ENCODE measurements around the gene MTA3. TPM values are rescaled to one million over a fixed set of nuclear protein-coding genes. Genes with fewer than 3 reads are reported as not detected.
A peak's percentile ranks its signal among the peaks of the same experiment; 100 is the strongest.

The MTA3 gene
- total RNA-seq, 1 experiment from 2014 or later = 57.1 TPM

- no TSS peak for BruUV-seq (replicated peaks)
- intact Hi-C loops (cut with micrococcal nuclease; ENCODE audit: unreplicated experiment) = no loop called here
- peak overlapping the region; percentile 83 for H3K4me3 ChIP-seq (ENCODE audit: low read depth, low read length, poor library complexity, severe bottlenecking)
- H3K9me3 ChIP-seq (ENCODE audit: low read depth, low read length, poor library complexity, severe bottlenecking) = no peaks in the 10 kb centered on the region
- peaks cover 20% of the 10 kb centered on the region for H3K4me1 ChIP-seq (ENCODE audit: insufficient read depth, low read length, poor library complexity, severe bottlenecking)
- peaks cover 12% of the 10 kb centered on the region for H3K36me3 ChIP-seq (ENCODE audit: insufficient read depth, low read length, poor library complexity, severe bottlenecking)
- ChIA-PET CTCF (no interaction called here), POLR2A (ENCODE audit: low non-redundant PET) (no interaction called here)
- no peaks in the 10 kb centered on the region for H3K27me3 ChIP-seq (replicated peaks; ENCODE audit: insufficient read depth, low read depth, low read length, poor library complexity)
- DNase-seq (ENCODE audit: low spot score) = peak; percentile 12
- H3K27ac ChIP-seq (ENCODE audit: low read depth, low read length, poor library complexity, severe bottlenecking) = peak overlapping the region; percentile 77
- TF ChIP-seq, protein P1, sequence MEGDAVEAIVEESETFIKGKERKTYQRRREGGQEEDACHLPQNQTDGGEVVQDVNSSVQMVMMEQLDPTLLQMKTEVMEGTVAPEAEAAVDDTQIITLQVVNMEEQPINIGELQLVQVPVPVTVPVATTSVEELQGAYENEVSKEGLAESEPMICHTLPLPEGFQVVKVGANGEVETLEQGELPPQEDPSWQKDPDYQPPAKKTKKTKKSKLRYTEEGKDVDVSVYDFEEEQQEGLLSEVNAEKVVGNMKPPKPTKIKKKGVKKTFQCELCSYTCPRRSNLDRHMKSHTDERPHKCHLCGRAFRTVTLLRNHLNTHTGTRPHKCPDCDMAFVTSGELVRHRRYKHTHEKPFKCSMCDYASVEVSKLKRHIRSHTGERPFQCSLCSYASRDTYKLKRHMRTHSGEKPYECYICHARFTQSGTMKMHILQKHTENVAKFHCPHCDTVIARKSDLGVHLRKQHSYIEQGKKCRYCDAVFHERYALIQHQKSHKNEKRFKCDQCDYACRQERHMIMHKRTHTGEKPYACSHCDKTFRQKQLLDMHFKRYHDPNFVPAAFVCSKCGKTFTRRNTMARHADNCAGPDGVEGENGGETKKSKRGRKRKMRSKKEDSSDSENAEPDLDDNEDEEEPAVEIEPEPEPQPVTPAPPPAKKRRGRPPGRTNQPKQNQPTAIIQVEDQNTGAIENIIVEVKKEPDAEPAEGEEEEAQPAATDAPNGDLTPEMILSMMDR (conservative IDR thresholded peaks at IDR 0.05; ENCODE audit: low read depth, low read length) = no peak
- TF ChIP-seq EZH2 (IDR thresholded peaks at IDR 0.05; ENCODE audit: borderline replicate concordance, low read depth, low read length, poor library complexity, severe bottlenecking) = no peak
Observed at GRCh38 chr2:42569116-42569711, 782 bp downstream of the MTA3 start.

GRCh38 chr2:42569883-42570282 lies 1.5 kb downstream of the MTA3 start:
- no peaks in the 10 kb centered on the region for H3K27me3 ChIP-seq (replicated peaks; ENCODE audit: insufficient read depth, low read depth, low read length, poor library complexity)
- H3K4me3 ChIP-seq (ENCODE audit: low read depth, low read length, poor library complexity, severe bottlenecking) = peak overlapping the region; percentile 83
- intact Hi-C loops (cut with micrococcal nuclease; ENCODE audit: unreplicated experiment) = no loop called here
- H3K27ac ChIP-seq (ENCODE audit: low read depth, low read length, poor library complexity, severe bottlenecking) = peak overlapping the region; percentile 77
- H3K9me3 ChIP-seq (ENCODE audit: low read depth, low read length, poor library complexity, severe bottlenecking) = no peaks in the 10 kb centered on the region
- peaks cover 20% of the 10 kb centered on the region for H3K4me1 ChIP-seq (ENCODE audit: insufficient read depth, low read length, poor library complexity, severe bottlenecking)
- BruUV-seq (replicated peaks) = TSS peak; percentile 65
- no peak for DNase-seq (ENCODE audit: low spot score)
- peaks cover 14% of the 10 kb centered on the region for H3K36me3 ChIP-seq (ENCODE audit: insufficient read depth, low read length, poor library complexity, severe bottlenecking)
- ChIA-PET POLR2A (ENCODE audit: low non-redundant PET) (no interaction called here), CTCF (no interaction called here)
- no peak for TF ChIP-seq EZH2 (IDR thresholded peaks at IDR 0.05; ENCODE audit: borderline replicate concordance, low read depth, low read length, poor library complexity, severe bottlenecking)
- TF ChIP-seq, protein P1 (conservative IDR thresholded peaks at IDR 0.05; ENCODE audit: low read depth, low read length) = no peak

DNA sequence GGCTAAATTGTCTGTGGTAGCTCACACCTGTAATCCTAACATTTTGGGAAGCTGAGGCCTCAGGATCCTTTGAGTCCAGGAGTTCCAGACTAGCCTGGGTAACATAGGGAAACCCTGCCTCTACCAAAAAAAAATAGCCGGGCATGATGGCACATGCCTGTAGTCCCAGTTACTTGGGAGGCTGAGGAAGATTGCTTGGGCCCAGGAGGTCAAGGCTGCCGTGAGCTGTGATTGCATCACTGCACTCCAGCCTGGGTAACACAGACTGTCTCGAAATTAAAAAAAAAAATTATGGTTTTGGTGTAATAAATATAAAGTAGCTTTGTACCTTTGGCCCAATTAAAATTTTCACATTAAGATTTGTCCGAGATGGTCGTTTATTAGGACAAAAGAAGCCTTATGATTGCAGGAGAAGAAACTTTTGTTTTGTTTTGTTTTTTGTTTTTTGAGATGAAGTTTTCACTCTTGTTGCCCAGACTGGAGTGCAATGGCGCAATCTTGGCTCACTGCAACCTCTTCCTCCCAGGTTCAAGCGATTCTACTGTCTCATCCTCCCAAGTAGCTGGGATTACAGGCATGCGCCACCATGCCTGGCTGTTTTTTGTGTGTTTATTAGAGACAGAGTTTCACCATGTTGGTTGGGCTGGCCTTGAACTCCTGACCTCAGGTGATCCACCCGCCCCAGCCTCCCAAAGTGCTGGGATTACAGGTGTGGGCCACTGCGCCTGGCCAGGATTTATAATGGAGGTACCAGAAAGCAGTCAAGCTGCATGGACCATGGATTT lies 4.1 kb downstream of the MTA3 start:
- ChIA-PET CTCF (no interaction called here), POLR2A (ENCODE audit: low non-redundant PET) (no interaction called here)
- Histone ChIP-seq H3K27ac (ENCODE audit: low read depth, low read length, poor library complexity, severe bottlenecking) (no peak overlapping the region), H3K4me3 (ENCODE audit: low read depth, low read length, poor library complexity, severe bottlenecking) (no peak overlapping the region), H3K9me3 (ENCODE audit: low read depth, low read length, poor library complexity, severe bottlenecking) (no peaks in the 10 kb centered on the region), H3K36me3 (ENCODE audit: insufficient read depth, low read length, poor library complexity, severe bottlenecking) (peaks cover 14% of the 10 kb centered on the region), H3K4me1 (ENCODE audit: insufficient read depth, low read length, poor library complexity, severe bottlenecking) (peaks cover 12% of the 10 kb centered on the region), H3K27me3 (replicated peaks; ENCODE audit: insufficient read depth, low read depth, low read length, poor library complexity) (no peaks in the 10 kb centered on the region)
- DNase-seq (ENCODE audit: low spot score) = no peak
- TF ChIP-seq, protein P1 (conservative IDR thresholded peaks at IDR 0.05; ENCODE audit: low read depth, low read length) = no peak
- TF ChIP-seq EZH2 (IDR thresholded peaks at IDR 0.05; ENCODE audit: borderline replicate concordance, low read depth, low read length, poor library complexity, severe bottlenecking) = no peak
- intact Hi-C loops (cut with micrococcal nuclease; ENCODE audit: unreplicated experiment) = no loop called here
- no TSS peak for BruUV-seq (replicated peaks)

Data from A673 (cell line).